Esophagus muscularis mucosa (tissue), 4 donors: ENCODE results near the gene MAD1L1. TPM values are rescaled to one million over a fixed set of nuclear protein-coding genes. Genes with fewer than 3 reads are reported as not detected.

Source experiments
- DNase-seq: peaks from one replicate; pipeline ENCODE4 v3.0.0-alpha.2; 2017; ENCODE audit errors: extremely low spot score
- H3K27ac ChIP-seq, 4 donors: fragments of 200-600 bp; sonication (generic); replicated peaks in 1 of 4; 1 replicate in 3 of 4; 2 replicates in 1 of 4; pipeline ENCODE4 v1.5.1; 2016 to 2019; ENCODE audit warnings: mild to moderate bottlenecking in 1 of 4
- H3K27me3 ChIP-seq, 4 donors: fragments of 200-600 bp; sonication (generic); one replicate each; pipeline versions ENCODE4 v1.5.1 to v1.6.0; 2016 to 2019
- H3K36me3 ChIP-seq, 4 donors: fragments of 200-600 bp; sonication (generic); one replicate each; pipeline ENCODE4 v1.5.1; 2016 to 2019
- H3K4me1 ChIP-seq, 4 donors: fragments of 200-600 bp; sonication (generic); one replicate each; pipeline ENCODE4 v1.5.1; 2016 to 2019
- H3K4me3 ChIP-seq, 4 donors: fragments of 200-600 bp; sonication (generic); 1 replicate in 2 of 4; 2 replicates in 2 of 4; pipeline ENCODE4 v1.5.1; 2016 to 2019; ENCODE audit warnings: mild to moderate bottlenecking in 4 of 4, moderate library complexity in 1 of 4
- H3K9me3 ChIP-seq, 4 donors: fragments of 200-600 bp; sonication (generic); 1 replicate in 3 of 4; 2 replicates in 1 of 4; pipeline ENCODE4 v1.5.1; 2016 to 2019
- EP300 ChIP-seq: sonication (generic); formaldehyde crosslinking; IDR thresholded peaks from one replicate; pipeline ENCODE4 v1.6.1; 2017; ENCODE audit warnings: antibody characterized with exemption
- POLR2A ChIP-seq: fragments of 450-650 bp; IDR thresholded peaks from one replicate; pipeline ENCODE4 v1.6.1; 2017; ENCODE audit warnings: antibody characterized with exemption, moderate library complexity, mild to moderate bottlenecking, low read depth
- POLR2AphosphoS5 ChIP-seq, 2 donors: sonication (generic); formaldehyde crosslinking; IDR thresholded peaks; one replicate each; pipeline ENCODE4 v1.6.1; 2017; ENCODE audit warnings: antibody characterized with exemption in 2 of 2
- WGBS: methylation state at CpG from one replicate; pipeline ENCODE4 v1.1.5; 2018; 5-methylcytosine and 5-hydroxymethylcytosine counted together
- intact Hi-C: fragments of 100-400 bp; cut with DNase I; formaldehyde crosslinking; loops from one replicate; pipeline ENCODE4 v1.15.1; 2023
- total RNA-seq, 4 donors: library from RNA; depleted of rRNA; stranded (reverse); fragments of >200 nt; gene quantifications; one replicate each; pipeline versions ENCODE4 v1.1.0 to v1.2.1, GENCODE V29; 2016
- TF ChIP-seq, protein P1 (sequence below), 3 experiments: fragments of 200-600 bp in 2 of 3; fragments of 450-650 bp in 1 of 3; sonication (generic) in 2 of 3; IDR thresholded peaks; one replicate each; pipeline ENCODE4 v1.5.1; 2017 to 2019; ENCODE audit warnings: antibody characterized with exemption in 3 of 3, mild to moderate bottlenecking in 2 of 3, moderate library complexity in 1 of 3

Gene MAD1L1
- total RNA-seq, 4 donors from 2014 or later: 22.2 to 33.1 (median 29.5) TPM

DNA sequence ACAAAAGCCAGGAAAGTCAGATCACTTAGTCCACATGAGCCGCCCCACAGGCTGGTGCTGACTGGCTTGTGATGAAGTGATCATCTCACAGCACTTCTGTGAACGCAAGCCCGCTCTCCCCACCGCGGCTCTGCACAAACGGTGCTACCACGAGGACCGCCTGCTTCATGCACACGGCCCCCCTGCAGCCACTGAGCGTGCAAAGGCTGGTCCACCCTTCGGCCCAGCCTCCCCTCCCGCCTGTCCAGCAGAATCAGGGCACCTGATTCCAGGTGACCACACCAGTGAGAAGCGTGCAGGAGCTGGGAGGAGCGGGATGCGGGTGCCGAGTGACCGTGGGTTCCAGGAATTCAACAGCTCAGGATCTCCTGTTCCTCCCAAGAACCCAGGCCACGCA is 32.2 kb downstream of the MAD1L1 start:
- H3K27ac ChIP-seq: no peak overlapping the region
- no peak overlapping the region for H3K4me3 ChIP-seq
- TF ChIP-seq, protein P1, sequence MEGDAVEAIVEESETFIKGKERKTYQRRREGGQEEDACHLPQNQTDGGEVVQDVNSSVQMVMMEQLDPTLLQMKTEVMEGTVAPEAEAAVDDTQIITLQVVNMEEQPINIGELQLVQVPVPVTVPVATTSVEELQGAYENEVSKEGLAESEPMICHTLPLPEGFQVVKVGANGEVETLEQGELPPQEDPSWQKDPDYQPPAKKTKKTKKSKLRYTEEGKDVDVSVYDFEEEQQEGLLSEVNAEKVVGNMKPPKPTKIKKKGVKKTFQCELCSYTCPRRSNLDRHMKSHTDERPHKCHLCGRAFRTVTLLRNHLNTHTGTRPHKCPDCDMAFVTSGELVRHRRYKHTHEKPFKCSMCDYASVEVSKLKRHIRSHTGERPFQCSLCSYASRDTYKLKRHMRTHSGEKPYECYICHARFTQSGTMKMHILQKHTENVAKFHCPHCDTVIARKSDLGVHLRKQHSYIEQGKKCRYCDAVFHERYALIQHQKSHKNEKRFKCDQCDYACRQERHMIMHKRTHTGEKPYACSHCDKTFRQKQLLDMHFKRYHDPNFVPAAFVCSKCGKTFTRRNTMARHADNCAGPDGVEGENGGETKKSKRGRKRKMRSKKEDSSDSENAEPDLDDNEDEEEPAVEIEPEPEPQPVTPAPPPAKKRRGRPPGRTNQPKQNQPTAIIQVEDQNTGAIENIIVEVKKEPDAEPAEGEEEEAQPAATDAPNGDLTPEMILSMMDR (IDR thresholded peaks at IDR 0.05): no peak
- no peak for TF ChIP-seq EP300
- TF ChIP-seq POLR2A: no peak
- TF ChIP-seq POLR2AphosphoS5 (IDR thresholded peaks at IDR 0.05): no peak
- H3K4me1 ChIP-seq: peaks cover 35 to 44% (median 40%) of the 10 kb centered on the region in 4 donors
- intact Hi-C loops: no loop called here
- WGBS: 98% methylated on average over 17 of the region's 18 CpGs
- peaks cover 6 to 52% (median 31%) of the 10 kb centered on the region in 4 donors for H3K36me3 ChIP-seq
- DNase-seq: no peak
- no peaks in the 10 kb centered on the region for H3K27me3 ChIP-seq
- H3K9me3 ChIP-seq: no peaks in the 10 kb centered on the region

DNA sequence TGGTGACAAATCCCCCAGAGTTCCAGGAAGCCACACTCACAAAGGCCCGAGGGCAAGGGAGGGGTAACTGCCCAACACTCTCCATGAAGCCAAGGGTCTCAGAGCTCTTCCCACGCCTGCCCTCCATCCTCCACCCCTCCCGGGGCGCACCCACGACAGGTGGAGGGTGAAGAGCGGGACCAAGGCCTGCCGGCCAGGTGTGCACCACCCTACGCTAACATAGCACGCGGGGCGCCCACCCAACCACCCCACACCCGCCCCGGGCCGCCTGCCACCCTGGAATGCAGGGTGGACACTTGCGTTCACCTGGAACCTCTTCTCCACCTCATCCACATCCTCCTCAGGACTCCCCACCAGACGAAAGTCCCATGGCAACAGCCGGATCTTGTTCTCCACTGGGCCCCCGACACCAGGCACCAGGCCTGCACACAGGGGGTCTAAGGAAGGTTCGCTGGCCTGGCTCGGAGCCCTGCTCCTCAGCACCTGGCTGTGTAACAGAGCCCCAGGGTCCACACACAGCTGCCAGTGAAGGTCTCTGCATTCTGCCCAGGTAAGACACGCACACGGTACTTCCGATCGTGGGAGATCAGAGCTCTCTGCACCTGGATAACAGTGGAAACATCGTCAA is 32.7 kb downstream of the MAD1L1 start:
- no peak for DNase-seq
- intact Hi-C loops: no loop called here
- Histone ChIP-seq H3K4me3 (no peak overlapping the region), H3K27me3 (no peaks in the 10 kb centered on the region), H3K36me3 (peaks cover 6 to 57% (median 33%) of the 10 kb centered on the region in 4 donors), H3K9me3 (no peaks in the 10 kb centered on the region), H3K27ac (no peak overlapping the region), H3K4me1 (peaks cover 33 to 40% (median 37%) of the 10 kb centered on the region in 4 donors)
- WGBS: 93% methylated on average over 22 of the region's 25 CpGs
- TF ChIP-seq EP300 (no peak), POLR2A (no peak), POLR2AphosphoS5 (IDR thresholded peaks at IDR 0.05) (no peak)
- TF ChIP-seq, protein P1 (IDR thresholded peaks at IDR 0.05): no peak

DNA sequence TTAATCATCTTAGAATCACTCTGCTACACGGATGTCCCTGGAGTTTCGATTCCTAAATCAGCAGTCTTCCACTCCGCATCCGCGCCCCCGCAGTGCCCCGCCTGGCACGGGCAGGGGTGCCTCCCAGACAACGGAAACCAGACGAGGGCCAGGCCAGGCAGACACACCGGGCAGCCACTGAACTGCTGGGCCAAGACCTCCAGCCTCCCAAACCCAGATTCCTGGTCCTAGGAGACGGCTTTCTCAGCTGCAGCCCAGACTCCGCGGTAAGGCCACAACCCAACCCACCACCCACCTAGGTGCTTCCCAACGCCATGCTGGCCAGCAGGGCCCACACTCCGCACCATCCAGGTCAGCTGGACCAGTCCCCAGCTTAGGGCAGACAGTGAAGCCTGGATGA is 33.2 kb downstream of the MAD1L1 start:
- peaks cover 28 to 38% (median 32%) of the 10 kb centered on the region in 4 donors for H3K4me1 ChIP-seq
- intact Hi-C loops: no loop called here
- no peak overlapping the region for H3K4me3 ChIP-seq
- TF ChIP-seq, protein P1 (IDR thresholded peaks at IDR 0.05): no peak
- no peak for TF ChIP-seq EP300
- no peak for TF ChIP-seq POLR2AphosphoS5 (IDR thresholded peaks at IDR 0.05)
- TF ChIP-seq POLR2A: no peak
- H3K36me3 ChIP-seq: peaks cover 6 to 57% (median 33%) of the 10 kb centered on the region in 4 donors
- no peak for DNase-seq
- 93% methylated on average over 13 of the region's 16 CpGs for WGBS
- no peak overlapping the region for H3K27ac ChIP-seq
- no peaks in the 10 kb centered on the region for H3K27me3 ChIP-seq
- no peaks in the 10 kb centered on the region for H3K9me3 ChIP-seq

DNA sequence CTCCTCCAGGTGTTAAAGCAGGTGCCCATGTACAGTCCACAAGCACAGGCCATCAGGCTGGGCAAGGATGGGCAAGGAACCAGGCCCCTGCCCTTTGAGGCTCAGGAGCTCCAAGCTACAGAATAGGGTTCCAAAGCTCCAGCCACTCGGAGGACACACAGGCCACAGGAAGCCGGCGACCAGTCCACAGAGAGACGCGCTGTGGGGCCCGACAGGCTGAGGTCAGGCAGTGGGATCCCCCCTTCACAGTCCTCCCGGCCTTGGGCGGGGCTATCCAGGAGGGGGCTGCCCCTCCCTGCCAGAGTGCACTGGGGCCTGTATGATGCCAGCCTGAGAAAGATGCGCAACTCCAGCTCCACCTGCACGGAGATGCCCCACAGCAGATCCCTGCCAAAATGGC is 34.0 kb downstream of the MAD1L1 start:
- no peak overlapping the region for H3K27ac ChIP-seq
- TF ChIP-seq EP300 (no peak), POLR2A (no peak)
- intact Hi-C loops: no loop called here
- H3K4me1 ChIP-seq: peaks cover 20 to 31% (median 25%) of the 10 kb centered on the region in 4 donors
- H3K9me3 ChIP-seq: no peaks in the 10 kb centered on the region
- 79% methylated on average over 4 of the region's 10 CpGs for WGBS
- DNase-seq: no peak
- H3K36me3 ChIP-seq: peaks cover 6 to 57% (median 33%) of the 10 kb centered on the region in 4 donors
- no peak overlapping the region for H3K4me3 ChIP-seq
- no peaks in the 10 kb centered on the region for H3K27me3 ChIP-seq

DNA sequence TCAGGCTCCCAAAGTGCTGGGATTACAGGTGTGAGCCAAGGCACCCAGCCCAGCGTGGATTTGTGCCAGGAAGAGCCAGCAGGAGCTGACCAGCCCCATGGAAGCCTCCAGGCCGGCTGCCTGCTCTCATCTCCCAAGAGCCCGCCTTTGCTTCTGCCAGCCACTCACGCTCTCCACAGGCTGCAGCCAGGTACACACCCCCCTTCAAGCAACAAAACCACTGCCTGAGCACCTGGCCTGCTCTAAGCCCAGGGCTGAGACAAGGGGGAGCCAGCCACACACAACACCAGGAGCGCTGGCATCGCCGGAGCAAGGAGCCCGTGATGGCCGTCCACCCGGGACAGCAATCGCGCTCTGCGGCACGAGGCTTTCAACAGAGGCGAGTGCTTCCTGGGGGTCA is 34.5 kb downstream of the MAD1L1 start:
- WGBS: 97% methylated on average over 11 of the region's 15 CpGs
- no peak for DNase-seq
- H3K36me3 ChIP-seq: peaks cover 6 to 57% (median 36%) of the 10 kb centered on the region in 4 donors

More for the DNA sequence above, 34.5 kb downstream of the MAD1L1 start:
- intact Hi-C loops: no loop called here
- TF ChIP-seq, protein P1 (IDR thresholded peaks at IDR 0.05): no peak
- no peak for TF ChIP-seq POLR2A
- Histone ChIP-seq H3K4me3 (no peak overlapping the region), H3K27me3 (no peaks in the 10 kb centered on the region), H3K9me3 (no peaks in the 10 kb centered on the region), H3K4me1 (peaks cover 14 to 25% (median 19%) of the 10 kb centered on the region in 4 donors), H3K27ac (no peak overlapping the region)
